HG03039 (cell line): ENCODE data around the gene FCRL5.
"Not testable (repeated sequence)": the region's sequence is repeated elsewhere in the genome, so short reads cannot be mapped to it uniquely, and the experiment has no call there.

Source experiments
- ATAC-seq: cut with Tn5 transposase; IDR thresholded peaks from one replicate; pipeline ENCODE4 v1.9.1; 2021; ENCODE audit warnings: mild to moderate bottlenecking, moderate library complexity; ENCODE audit not compliant: unreplicated experiment

Gene FCRL5

DNA sequence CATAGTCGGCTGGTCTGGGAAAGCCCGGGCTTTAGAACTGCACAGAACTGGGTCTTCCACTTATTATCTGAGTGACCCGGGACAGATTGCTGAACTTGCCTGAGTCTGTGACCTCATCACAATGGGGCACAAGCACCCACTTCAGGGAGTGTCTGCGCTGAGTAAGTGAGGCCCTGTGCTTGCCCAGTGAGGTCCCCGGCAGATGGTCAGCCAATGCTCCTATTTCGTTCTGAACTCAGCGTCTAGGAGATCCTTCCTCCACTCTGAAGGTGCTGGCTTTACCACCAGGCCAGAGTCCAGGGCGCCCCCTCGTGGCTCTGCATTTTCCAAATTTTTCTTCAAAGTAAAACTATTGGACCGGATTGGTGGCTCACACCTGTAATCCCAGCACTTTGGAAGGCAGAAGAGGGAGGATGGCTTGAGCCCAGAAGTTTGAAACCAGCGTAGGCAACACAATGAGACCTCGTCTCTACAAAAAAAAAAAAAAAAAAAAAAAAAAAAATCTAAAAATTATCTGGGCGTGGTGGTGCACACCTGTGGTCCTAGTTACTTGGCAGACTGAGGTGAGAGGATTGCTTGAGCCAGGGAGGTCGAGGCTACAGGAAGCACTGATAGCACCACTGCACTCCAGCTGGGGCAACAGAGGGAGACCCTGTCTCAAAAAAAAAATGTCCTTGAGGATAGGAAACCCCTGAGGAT is 61.7 kb downstream of the FCRL5 start:
- no peak for ATAC-seq

DNA sequence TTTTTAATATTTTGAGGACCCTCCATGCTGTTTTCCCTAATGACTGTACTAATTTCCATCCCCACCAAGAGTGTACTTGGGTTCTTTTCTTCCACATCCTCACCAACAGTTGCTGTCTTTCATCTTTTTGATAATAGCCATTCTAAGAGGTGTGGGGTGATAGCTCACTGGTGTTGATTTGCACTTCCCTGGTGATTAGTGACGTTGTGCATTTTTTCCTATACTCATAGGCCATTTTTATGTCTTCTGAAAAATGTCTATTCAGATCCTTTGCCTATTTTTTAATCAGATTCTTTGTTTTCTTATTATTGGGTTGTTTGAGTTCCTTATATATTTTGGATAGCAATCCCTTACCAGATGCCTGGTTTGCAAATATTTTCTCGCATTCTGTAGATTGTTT is 64.2 kb downstream of the FCRL5 start:
- ATAC-seq, result no peak

DNA sequence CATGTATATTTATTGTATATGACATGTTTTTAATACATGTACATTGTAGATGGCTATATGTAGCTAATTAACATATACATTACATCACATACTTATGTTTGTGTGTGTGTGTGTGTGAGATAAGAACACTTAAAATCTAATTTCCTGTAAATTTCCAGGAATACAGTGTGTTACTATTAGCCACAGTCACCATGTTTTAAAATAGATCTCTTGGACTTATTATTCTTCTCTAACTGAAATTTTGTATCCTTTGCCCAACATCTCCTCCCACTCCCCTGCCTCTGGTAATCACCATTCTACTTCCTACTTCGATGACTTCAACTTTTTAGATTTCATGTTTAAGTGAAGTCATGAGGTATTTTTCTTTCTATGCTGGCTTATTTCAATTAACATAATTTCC is 64.8 kb downstream of the FCRL5 start:
- no peak for ATAC-seq

DNA sequence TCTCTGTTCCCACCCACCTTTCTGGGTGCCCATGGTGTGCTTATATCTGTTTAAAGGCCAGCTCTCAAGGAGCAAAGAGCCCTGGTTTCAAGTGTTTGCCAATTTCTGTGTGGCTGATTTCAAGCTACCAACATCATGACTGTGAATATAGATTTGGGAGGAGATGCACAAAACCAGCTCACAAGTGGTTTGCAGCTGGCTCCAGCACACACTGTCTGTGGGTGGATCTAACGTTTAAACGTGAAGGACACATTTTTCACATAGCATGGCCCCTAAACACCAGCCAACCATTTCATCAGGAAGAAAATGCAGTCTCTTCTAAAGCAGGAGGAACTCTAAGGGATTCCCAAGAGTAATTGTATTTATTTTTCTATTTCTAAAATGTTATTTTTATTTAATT is 65.2 kb downstream of the FCRL5 start:
- no peak for ATAC-seq

DNA sequence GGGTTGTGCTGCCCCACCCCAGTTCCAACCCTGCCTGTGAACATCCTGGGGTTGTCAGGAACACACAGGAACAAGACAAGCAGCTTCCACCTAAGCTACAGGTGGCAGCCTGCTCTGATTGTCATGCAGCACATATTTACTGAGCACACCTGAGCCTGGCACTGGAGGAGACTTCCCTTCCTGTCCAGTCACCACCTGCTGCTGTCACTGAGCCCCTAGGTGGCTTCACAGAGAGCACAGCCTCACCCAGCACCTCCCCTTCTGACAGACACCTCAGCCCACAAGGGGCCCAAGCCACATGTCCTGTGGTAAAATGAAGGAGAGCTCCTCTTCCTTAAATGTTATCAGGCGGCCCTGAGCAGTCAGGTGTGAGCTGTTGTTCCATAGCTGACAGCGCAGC is 65.9 kb downstream of the FCRL5 start:
- ATAC-seq, result not testable (repeated sequence)

DNA sequence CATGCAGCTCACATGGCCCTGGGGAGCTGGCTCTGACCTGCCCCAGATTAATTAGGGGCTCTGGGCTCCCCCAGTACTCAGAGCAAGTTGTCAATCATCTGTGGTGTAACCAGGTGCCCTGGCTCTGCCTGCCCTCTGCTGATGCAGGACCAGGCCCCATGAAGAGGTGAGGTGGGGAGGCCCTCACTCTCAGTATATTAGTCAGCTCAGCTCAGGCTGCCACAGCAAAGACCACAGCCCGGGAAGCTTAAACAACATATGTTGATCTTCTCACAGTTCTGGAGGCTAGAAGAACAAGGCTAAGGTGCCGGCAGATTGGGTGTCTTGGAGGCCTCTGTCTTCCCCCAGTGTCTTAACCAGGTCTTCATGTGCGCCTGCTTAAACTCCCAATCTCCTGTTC is 66.5 kb downstream of the FCRL5 start:
- no peak for ATAC-seq

DNA sequence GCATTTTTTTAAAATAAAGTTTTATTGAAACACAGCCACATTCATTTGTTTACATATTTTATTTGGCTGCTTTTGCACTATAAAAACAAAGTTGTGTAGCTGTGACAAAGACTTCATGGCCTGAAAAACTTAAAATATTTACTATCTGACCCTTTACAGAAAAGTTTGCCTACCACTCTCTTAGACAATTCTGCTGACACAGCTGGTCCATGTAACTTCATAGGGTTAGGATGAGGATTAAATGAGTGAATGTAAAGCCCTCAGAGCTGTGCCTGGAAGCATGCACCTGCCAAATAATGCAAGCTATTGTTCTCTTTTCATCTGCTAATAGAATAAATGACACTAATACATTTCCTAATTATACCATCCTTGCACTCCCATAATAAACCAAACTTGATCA is 67.7 kb downstream of the FCRL5 start:
- no peak for ATAC-seq

DNA sequence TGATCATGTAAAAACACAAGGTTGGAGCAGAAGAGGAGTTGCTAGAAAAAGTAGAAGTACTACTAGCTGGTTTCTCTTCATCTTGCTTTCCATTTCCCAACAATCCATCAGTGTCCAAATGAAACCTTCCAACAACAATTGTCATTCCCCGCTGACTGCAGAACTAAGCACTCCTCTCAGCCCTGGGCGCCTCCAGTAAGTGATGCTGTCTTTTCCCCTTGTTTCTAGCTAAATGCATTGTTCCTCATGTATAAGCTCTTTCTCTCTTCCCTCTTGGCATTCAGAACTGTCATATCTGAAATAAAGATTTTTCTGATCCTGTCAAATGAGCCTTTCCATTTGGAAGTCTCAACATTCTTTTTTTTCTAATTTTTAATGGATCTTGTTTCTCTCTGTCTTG is 68.7 kb downstream of the FCRL5 start:
- no peak for ATAC-seq

DNA sequence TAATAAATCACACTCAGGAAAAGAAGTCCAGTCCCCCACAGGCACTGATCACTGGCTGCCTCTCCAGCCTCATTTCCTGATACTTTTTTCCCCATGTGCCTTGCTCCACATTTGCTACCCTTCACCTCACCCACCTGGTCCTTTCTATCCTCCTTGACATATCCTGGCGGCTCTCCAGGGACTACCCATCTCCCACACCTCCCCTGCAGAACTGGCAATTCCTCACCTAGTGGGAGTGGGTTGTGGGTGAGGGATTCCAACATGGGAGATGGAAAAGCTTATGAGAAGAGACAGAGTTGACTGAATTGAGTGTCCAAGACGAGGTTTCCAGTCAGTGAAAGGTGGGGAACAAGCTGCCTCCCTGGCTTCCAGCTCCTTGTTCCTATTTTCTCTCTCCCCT is 69.6 kb downstream of the FCRL5 start:
- ATAC-seq, result no peak

DNA sequence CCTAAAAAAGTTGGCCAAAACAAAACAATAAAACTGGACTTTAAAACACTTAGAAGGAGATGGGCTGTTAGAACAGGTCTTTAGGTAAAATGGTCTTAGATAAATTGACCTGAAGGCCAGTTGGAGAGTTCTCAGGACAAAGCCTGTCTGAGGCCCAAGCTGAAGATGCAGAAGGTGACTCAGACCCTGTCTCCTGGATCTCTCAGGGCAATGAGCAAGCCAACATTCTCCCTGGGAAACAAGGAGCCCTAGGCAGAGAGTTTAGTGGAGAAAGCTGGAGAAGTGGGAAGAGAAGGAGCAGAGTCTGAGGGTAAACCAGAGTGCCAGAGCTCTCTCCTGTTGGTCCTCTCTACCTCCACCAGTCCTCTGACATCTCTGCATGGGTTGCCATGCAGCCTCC is 70.1 kb downstream of the FCRL5 start:
- ATAC-seq, result no peak

DNA sequence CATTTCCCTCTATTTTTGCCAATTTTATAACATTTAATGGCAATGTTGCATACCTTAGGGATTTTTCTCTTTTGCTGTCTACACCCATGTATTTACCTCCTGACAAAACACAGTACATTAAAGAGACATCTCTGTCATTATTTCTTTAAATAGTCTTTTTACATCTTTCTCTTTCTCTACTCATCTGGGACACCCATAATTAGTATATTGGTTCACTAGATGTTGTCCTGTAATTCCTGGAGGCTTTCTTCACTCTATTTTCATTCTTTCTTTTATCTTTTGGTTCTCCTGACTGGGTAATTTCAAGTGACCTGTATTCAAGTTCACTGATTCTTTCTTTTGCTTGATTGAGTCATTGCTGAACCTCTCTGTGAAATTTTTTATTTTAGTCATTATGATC is 74.3 kb downstream of the FCRL5 start:
- ATAC-seq, result no peak

DNA sequence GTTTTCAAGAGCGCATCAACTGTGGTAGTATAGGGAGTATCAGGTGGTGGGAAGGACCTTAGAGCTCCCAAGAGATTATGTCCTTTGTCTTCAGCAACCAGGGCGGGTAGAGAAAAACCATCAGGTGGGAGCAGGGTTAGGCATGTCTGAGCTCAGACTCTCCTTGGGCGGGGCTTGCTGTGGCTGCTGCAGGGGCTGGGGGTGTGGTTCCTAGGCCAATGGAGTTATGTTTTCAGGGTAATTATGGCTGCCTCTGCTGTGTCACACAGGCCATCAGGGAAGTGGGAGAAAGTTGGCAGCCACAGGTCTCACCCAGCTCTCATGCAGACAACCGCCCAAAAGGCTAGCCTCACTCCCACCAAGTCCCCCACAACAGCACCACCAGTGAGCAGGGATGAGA is 74.9 kb downstream of the FCRL5 start:
- ATAC-seq, result no peak

DNA sequence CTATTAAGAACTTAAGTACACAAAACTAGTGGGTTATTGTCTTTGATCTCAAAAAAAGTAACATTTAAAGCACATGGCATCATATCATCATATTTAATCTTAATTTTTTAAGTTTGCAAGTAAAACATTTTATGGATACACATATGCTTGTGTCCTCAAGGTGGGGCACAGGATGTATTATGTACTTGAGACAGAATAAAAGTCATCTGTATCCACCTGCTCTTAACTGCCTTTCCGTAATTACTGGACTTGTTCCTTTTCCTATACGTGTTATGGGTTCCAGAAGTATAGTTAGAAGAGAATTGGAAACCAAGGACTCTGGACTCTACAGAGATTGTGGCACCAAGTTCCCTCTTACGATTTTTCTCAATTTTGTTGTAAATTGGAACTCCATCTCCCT is 79.4 kb downstream of the FCRL5 start:
- ATAC-seq, result no peak

DNA sequence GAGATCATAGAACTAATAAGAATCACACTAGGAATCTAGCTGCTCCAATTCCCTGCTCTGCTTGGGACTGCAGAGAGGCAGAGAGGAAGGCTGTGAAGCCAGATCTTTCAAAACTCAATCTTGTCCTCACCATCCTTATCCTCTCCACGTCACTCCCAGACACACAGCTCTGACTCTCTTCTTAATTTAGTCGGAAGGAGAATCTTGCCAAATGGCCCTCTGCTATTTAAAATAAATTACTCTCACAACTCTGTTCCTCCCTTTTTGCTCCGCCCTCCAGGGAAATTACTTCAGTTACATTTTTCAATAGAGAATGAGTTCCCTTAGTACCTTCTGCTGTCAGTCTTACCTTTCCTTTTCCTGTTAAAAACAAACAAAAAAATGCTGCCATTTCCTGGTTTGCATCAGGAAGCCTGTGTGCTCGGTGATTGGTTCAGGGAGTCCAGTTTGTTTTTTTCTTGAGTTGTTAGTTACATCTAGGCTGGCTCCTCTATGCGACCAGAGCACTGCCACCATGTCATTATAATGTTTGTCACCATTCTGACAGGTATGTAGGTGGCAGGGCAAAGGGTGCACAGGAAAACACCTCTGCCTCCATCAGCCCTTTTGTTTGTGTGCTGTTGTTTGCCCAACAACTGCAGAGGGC is 80.1 kb downstream of the FCRL5 start:
- no peak for ATAC-seq

DNA sequence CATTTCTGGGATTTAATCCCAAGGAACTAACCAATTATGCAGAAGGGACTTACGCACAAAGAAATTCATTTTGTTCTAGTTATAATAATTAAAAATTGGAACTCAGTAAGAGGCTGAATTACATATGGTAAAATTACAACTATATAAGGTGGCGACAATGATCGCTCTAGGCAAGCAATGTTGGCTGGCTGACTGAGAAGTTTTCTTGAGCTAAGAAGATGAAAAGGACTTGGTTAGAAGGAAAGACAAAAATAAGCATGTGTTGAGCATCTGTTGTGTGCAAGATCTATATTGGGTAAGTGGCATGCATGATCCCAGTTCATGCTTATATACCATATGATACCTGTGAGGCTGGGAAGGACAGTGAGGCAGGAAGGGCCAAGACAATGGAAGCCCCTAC is 80.8 kb downstream of the FCRL5 start:
- no peak for ATAC-seq

DNA sequence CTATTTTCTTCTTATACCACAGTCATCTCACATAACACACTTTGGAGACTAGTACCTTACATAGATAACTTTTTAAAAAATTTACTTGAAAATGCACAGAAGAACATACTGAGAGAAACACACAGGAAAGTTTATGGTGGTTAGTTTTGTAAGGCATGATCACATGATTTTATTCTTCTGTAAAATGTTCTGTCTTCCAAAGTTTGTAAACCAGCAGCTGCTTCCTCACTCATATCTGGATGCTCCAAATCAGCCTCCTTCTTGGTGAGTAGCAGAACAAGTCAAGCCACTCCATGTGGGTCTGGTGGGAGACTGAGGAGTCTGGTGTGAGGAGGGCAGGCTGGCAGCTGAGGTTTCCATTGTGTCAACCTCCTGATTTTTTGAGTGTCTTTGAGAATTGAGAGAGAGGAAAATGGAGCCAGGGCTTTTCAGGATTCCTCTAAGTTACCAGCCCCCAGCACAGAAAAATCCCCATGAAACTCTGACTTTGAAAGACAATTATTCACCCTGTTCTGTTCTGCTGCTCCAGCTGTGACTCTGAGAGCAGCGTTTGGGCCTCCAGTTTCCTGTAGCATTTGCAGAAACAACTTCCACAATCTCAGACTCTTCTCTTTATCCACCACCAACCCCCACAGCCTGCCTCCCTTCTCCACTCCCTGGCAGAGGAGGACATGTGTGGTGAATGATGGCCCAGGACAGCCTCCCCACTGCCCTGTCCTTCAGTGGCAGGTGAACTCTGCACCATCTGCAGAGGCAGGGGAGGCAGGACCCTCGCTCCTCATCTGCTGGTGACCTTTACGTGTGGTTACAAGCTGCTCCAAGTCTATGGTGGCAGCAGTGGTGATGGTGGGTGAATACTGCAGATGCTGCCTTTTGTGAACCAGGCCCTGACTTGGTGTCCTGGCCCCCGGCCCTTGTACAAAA is 82.3 kb downstream of the FCRL5 start:
- ATAC-seq, result no peak

DNA sequence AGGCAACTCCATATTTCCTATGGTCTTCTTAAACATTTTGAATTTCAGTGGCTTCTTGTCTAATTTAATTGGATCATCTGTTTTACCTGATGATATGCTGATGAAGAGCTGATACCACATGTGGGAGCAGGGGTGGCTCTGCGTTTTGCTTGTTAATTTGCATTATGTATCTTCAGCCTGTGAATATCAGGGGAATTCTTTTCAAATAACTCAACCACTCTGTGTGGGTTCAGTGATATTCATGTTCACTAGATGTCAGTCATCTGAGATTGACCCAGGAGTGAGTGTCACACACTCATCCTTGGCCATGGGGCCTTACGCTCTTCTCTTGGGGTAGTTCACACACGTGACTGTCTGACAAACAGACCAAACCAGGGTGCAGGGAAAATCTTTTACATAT is 83.0 kb downstream of the FCRL5 start:
- no peak for ATAC-seq

DNA sequence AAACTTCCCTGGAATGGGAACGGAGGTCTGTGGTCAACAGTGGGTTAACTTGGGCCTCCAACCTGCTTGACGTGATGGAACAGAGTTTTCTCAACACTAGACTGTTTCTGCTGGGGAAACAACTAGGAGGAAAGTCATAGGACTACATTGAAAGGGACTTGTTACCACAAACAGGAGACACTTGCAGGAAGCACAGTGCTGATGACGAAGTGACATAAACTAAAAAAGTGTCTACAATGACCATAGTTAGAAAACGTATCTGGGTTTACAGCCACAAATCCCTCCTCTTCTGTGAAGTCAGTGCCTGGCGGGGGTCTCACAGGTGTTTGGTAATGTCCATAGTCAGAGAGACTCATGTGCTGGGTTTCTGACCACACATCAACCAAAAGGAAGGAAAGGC is 86.3 kb downstream of the FCRL5 start:
- no peak for ATAC-seq
